GM19397 (cell line): Measurements from ENCODE around the gene SHC3.
"Not testable (repeated sequence)": the region's sequence is repeated elsewhere in the genome, so short reads cannot be mapped to it uniquely, and the experiment has no call there.

Source experiments
- ATAC-seq: cut with Tn5 transposase; IDR thresholded peaks from one replicate; pipeline ENCODE4 v1.9.1; 2021; ENCODE audit warnings: mild to moderate bottlenecking, moderate library complexity; ENCODE audit not compliant: unreplicated experiment

The SHC3 gene

GRCh38 chr9:89177944-89178829, at the start of gene SHC3:
SHC3 (minus strand) TSS chr9:89178818; CDS start chr9:89178460, 358 bp downstream.
- no peak for ATAC-seq

- ATAC-seq: no peak
Measured at GRCh38 chr9:89225991-89226471, 47.4 kb upstream of the SHC3 start.

GRCh38 chr9:89225587-89225986, 47.0 kb upstream of the SHC3 start:
- no peak for ATAC-seq

- no peak for ATAC-seq
Measured at GRCh38 chr9:89225036-89225435, 46.4 kb upstream of the SHC3 start.

- ATAC-seq: no peak
Measured at GRCh38 chr9:89224633-89225032, 46.0 kb upstream of the SHC3 start.

GRCh38 chr9:89223396-89223977, 44.9 kb upstream of the SHC3 start:
- ATAC-seq: no peak

GRCh38 chr9:89219637-89220036, 41.0 kb upstream of the SHC3 start:
- ATAC-seq: no peak

- no peak for ATAC-seq
Measured at GRCh38 chr9:89218040-89218928, 39.7 kb upstream of the SHC3 start.

GRCh38 chr9:89215342-89215741, 36.7 kb upstream of the SHC3 start:
- no peak for ATAC-seq

GRCh38 chr9:89213396-89213880, 34.8 kb upstream of the SHC3 start:
- no peak for ATAC-seq

GRCh38 chr9:89212171-89212570, 33.6 kb upstream of the SHC3 start:
- ATAC-seq: no peak

- not testable (repeated sequence) for ATAC-seq
Measured at GRCh38 chr9:89209311-89209710, 30.7 kb upstream of the SHC3 start.

- no peak for ATAC-seq
Measured at GRCh38 chr9:89207026-89207425, 28.4 kb upstream of the SHC3 start.

GRCh38 chr9:89204801-89205200, 26.2 kb upstream of the SHC3 start:
- no peak for ATAC-seq

- no peak for ATAC-seq
Measured at GRCh38 chr9:89195131-89195797, 16.6 kb upstream of the SHC3 start.

GRCh38 chr9:89194421-89195130, 16.0 kb upstream of the SHC3 start:
- no peak for ATAC-seq

- ATAC-seq: no peak
Measured at GRCh38 chr9:89191004-89191403, 12.4 kb upstream of the SHC3 start.

GRCh38 chr9:89189215-89189614, 10.6 kb upstream of the SHC3 start:
- no peak for ATAC-seq

- no peak for ATAC-seq
Measured at GRCh38 chr9:89187950-89188349, 9.3 kb upstream of the SHC3 start.

- ATAC-seq: no peak
Measured at GRCh38 chr9:89187541-89187940, 8.9 kb upstream of the SHC3 start.
